ENCODE results near the gene PARG.
"Not testable (repeated sequence)": the region's sequence is repeated elsewhere in the genome, so short reads cannot be mapped to it uniquely, and the experiment has no call there.

The PARG gene

DNA sequence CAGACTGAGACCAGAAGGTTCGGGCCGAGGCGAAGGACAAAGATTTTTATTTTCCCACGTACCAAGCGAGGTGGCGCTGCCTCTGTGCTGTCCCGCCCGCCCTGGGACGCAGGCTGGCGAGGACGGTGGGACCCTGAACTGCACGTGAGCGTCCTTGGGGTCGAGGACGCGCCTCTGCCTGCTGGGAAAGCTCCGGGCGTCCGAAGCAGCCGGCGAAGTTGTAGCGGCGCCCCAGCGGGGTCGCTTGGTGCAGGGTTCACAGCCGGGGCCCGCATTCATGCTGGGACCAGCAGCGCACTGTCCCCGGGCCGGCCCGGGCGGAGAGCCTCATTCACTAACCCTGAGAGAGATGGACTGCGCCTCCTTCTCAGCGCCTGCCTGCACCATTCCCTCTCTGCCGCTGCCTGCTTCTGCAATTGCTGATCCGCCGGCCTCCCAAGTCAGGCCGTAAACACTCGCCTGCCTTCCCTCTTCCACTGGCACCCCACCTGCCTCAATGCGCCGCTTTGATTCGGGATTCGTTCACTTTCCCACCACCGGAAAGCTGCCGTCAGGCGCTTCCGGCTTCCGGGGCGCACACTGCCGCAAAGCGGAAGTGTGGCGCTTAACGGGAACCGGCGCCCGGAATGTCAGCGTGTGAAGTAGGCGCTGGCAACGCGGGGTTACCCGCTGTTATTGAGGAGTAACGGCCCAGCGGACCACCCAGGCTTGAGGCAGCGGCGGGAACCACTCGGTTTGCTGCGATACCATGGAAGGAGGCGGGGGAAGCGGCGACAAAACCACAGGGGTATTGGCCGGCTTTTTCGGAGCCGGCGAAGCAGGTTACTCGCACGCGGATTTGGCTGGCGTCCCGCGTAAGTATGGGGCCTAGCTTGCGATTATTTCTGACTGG is at the start of gene PARG, which contains the start of gene TIMM23B:
TSS of gene PARG (minus strand) at position 581 of the 892 bp plus-strand sequence. CDS start at position 279, 302 bp downstream.
TSS of gene TIMM23B (plus strand) at position 607 of the 892 bp plus-strand sequence. CDS start at position 749, 142 bp downstream.
- peak; percentile 54 to 67 for DNase-seq (ENCODE audit: low read depth in 2 of 2, low spot score in 1 of 2)

DNA sequence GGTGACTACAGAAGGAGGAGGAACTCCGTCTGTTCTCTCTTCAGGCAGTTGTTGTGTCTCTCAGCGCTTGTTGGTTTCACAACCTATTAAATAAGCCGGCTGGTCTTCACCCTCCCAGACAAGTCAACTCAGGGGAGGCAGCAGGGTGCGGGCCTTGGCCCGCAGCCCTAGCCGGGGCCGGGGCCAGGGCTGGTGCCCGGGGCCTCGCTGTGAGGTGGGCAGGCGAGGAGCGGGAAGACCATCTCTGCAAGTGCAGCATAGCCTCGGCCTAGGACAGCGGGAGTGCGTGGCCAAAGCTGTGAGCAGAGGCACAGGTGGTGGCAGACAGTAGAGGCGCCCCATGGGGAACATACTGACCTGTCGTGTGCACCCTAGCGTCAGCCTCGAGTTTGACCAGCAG is 46.5 kb upstream of the PARG start, which contains the start of gene AGAP6:
TSS of gene AGAP6 (plus strand) at position 31 of the 400 bp plus-strand sequence. CDS start at position 341, 310 bp downstream.
- not testable (repeated sequence) for DNase-seq (ENCODE audit: low read depth in 2 of 2, low spot score in 1 of 2)

DNA sequence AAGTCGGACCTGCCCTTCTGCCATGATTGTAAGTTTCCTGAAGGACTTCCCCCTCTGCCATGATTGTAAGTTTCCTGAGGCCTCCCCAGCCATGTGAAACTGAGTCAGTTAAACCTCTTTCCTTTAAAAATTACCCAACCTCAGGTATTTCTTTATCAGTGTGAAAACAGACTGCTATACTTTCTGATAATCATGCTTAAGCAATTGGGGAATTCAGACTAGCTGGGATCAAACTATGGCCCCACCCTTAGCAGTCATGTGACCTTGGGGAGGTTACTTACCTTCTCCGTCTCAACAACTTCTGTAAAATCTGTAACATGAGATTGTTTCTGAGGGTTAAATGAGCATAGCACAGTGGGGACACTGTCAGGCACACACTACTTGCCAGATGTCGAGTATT is 45.4 kb upstream of the PARG start:
- DNase-seq (ENCODE audit: low read depth in 2 of 2, low spot score in 1 of 2), result not testable (repeated sequence)

- DNase-seq (ENCODE audit: low read depth in 2 of 2, low spot score in 1 of 2), result not testable (repeated sequence)
Measured at GRCh38 chr10:49977756-49978155, 35.9 kb upstream of the PARG start.

DNA sequence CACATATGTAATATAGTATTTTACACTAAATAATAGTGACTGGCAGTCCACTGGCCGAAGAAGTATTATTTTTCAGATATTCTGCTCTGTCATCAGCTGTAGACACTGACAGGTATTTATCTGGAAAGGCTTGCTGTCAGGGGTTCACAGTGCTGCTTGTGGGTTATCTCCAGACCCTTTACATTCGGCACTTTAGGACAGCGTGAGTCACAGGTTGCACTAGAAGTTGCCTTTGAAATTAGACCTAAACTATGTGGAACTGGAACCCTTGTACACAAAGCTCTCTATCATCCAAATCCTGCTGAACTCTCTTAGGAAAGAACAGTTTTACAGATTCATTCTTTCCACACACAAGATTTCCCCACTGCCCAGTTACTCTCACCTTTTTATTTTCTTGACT is 30.3 kb upstream of the PARG start:
- not testable (repeated sequence) for DNase-seq (ENCODE audit: low read depth in 2 of 2, low spot score in 1 of 2)

GRCh38 chr10:49971466-49971865 is 29.6 kb upstream of the PARG start:
- DNase-seq (ENCODE audit: low read depth in 2 of 2, low spot score in 1 of 2), result not testable (repeated sequence)

GRCh38 chr10:49970331-49970857 is 28.6 kb upstream of the PARG start:
- DNase-seq (ENCODE audit: low read depth in 2 of 2, low spot score in 1 of 2), result not testable (repeated sequence)

DNA sequence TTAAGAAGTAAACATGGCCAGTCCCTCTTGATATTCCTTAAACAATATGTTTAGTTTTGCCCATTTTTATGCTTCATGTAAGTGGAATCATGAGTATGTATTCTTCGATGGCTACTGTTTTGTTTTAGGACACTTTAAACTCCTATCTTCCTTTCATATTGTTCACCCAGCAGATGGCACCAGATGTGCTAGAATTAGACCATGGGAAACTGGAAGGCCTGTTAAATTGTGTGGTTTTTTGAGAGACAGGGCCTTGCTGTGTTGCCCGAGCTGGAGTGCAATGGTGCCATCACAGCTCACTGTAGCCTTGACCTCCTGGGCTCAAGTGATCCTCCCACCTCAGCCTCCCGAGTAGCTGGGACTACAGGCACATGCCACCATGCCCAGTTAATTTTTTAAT is 11.3 kb upstream of the PARG start:
- not testable (repeated sequence) for DNase-seq (ENCODE audit: low read depth in 2 of 2, low spot score in 1 of 2)

DNA sequence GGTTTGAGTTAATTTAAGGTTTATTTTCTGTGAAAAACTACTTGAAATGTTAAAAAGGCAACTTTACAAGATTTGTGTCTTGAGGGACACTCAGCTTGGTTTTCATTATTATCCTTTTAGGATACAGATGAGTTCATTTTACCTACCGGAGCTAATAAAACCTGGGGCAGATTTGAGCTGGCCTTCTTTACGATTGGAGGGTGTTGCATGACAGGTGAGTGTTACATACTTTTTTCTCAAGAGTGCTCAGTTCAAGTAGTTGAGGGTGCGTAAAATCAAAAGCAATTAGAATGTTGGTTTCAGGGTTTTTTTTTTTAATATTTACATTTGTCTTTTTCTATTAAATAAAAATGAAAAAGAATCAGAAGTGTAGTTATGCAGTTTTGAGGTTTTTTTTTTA is 10.2 kb upstream of the PARG start:
- not testable (repeated sequence) for DNase-seq (ENCODE audit: low read depth in 2 of 2, low spot score in 1 of 2)

- not testable (repeated sequence) for DNase-seq (ENCODE audit: low read depth in 2 of 2, low spot score in 1 of 2)
Measured at GRCh38 chr10:49948737-49949136, 6.9 kb upstream of the PARG start.

- DNase-seq (ENCODE audit: low read depth in 2 of 2, low spot score in 1 of 2), result not testable (repeated sequence)
Measured at GRCh38 chr10:49948142-49948541, 6.3 kb upstream of the PARG start.

GRCh38 chr10:49943607-49944006 is 1.8 kb upstream of the PARG start:
- not testable (repeated sequence) for DNase-seq (ENCODE audit: low read depth in 2 of 2, low spot score in 1 of 2)

DNA sequence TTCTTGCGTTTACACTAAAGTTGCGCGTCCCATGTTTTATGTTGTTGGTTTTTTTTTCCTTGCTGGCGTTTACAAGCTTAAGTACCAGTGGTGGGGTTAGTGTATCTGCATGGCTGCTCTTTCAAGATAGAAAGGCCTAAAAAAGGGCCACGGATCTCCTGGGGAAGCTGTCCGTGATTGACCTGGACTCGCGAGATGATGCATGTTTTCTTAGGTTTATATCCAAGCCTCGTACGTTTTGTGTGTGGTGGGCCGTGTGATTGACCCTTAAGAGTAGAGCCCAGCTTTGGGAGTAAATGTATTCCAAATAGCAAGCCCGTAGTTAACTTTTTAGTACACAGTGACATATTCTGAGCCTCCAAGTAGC is 495 bp upstream of the PARG start:
- DNase-seq (ENCODE audit: low read depth in 2 of 2, low spot score in 1 of 2), result not testable (repeated sequence)

DNA sequence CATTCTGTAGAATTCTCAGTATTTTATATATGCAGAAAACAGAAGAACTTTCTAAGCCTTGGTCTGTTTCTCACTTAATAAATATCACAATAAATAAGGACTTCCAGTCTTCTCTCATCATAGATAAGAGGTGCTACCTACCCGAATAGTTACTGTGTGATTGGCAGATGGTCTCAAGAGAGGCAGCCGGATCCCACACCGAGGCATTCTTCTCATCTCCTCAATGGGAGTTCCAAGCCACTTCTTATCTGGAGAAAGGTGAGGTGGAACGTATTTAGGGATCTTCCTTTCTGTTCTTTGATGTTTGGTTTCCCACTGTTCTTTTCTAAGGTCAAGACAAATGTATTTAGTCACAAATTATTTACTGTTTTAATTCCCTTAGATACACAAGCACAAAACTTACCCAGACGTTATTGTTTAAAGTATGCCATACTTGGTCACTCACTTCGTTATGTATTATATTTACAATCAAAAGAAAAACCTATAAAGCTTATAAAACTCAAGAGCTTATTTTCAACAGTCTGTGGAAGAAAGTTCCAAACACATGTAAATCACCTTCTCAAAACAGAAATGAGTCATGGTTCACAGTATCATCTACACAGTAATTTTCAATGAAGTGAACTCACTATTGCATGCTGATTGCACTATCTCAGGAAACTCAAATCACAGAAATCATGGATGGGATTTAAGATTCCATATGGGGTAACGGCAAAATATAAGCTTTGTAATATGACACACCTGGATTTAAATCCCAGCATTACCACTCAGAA is 9.7 kb downstream of the PARG start:
- DNase-seq (ENCODE audit: low read depth in 2 of 2, low spot score in 1 of 2), result not testable (repeated sequence)

GRCh38 chr10:49931276-49931675 is 10.6 kb downstream of the PARG start:
- DNase-seq (ENCODE audit: low read depth in 2 of 2, low spot score in 1 of 2), result not testable (repeated sequence)

GRCh38 chr10:49923572-49923971 is 18.3 kb downstream of the PARG start:
- DNase-seq (ENCODE audit: low read depth in 2 of 2, low spot score in 1 of 2), result not testable (repeated sequence)

DNA sequence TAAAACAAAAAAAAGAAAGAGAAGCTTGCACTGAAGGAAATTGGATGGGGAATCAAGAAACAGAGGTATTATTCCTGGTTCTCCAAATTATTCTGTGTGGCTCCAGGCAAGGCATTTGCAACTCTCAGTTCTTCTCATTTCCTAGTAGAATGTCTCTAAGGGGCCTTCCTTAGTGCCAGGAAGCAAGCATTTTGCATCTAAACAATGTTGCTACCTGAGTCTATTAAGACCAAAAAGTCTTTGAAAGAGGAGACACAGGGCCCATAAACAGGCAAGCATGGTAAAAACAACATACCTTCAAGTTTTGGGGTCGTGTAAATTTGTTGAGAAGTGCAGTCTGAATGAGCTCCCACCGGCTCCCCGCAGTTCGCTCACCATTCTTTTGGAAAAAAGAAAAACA is 19.8 kb downstream of the PARG start:
- DNase-seq (ENCODE audit: low read depth in 2 of 2, low spot score in 1 of 2), result not testable (repeated sequence)

GRCh38 chr10:49917927-49918326 is 23.9 kb downstream of the PARG start:
- DNase-seq (ENCODE audit: low read depth in 2 of 2, low spot score in 1 of 2), result not testable (repeated sequence)

DNA sequence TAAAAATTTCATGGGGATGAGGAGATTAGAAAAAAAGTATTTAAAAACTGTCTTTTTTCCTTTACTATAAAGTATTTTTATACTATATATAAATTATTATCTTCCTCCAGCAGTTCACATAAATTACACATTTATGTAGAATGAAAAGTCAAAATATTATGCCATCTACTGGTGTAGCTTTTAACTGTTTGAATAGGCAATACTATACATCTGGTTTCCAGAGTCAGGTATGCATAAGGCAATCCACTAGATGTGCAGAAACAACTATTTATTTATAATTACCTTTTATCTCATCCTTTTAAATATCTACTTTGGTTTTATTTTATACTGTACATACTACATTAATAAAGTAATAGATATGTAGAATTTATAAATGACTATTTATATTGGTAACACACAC is 25.4 kb downstream of the PARG start:
- DNase-seq (ENCODE audit: low read depth in 2 of 2, low spot score in 1 of 2), result not testable (repeated sequence)

DNA sequence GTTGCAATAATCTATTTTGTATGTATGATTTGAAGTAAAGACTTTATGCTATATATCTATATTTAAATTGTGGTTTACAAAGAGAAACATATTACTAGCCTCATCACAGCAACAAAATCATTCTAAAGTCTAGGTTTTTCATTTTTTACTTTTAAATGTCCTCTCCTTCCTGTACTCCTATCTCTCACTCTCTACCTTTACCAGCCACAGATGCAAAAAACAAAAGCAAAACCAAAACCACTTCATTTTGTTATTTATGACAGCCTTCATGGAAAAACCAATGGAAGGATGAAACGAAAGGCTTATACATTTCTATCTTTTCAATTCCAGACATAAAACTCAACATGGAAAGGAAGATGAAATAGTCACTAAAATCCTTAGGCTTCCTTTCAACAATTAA is 31.5 kb downstream of the PARG start:
- DNase-seq (ENCODE audit: low read depth in 2 of 2, low spot score in 1 of 2), result not testable (repeated sequence)
